Activated naive CD4-positive, alpha-beta T cell treated with anti-CD3 and anti-CD28 coated beads for 36 hours (primary cell): ENCODE data around the gene FXYD5. TPM values are rescaled to one million over a fixed set of nuclear protein-coding genes. Genes with fewer than 3 reads are reported as not detected.

ENCODE experiments used
- CTCF ChIA-PET: fragments of 350-600 bp; sonication (Branson Sonifier 250); formaldehyde crosslinking; loops from one replicate; lab custom pipeline; 2021; ENCODE audit warnings: antibody characterized with exemption; lab: Charles Lee
- DNase-seq: peaks from one replicate; pipeline ENCODE4 v3.0.0-alpha.2; 2020
- H3K27ac Mint-ChIP-seq: one replicate; pipeline ENCODE4 v1.8.0; 2021; ENCODE audit warnings: mild to moderate bottlenecking, mixed read lengths
- H3K27me3 Mint-ChIP-seq: one replicate; pipeline ENCODE4 v1.8.0; 2021; ENCODE audit warnings: low read depth, mixed read lengths
- H3K36me3 Mint-ChIP-seq: one replicate; pipeline ENCODE4 v1.8.0; 2021; ENCODE audit warnings: low read depth, mixed read lengths
- H3K4me1 Mint-ChIP-seq: one replicate; pipeline ENCODE4 v1.8.0; 2021; ENCODE audit warnings: low read depth, mixed read lengths
- H3K4me3 Mint-ChIP-seq: one replicate; pipeline ENCODE4 v1.8.0; 2021; ENCODE audit warnings: mild to moderate bottlenecking, moderate library complexity, mixed read lengths
- H3K9me3 Mint-ChIP-seq: one replicate; pipeline ENCODE4 v1.8.0; 2021; ENCODE audit warnings: mixed read lengths
- intact Hi-C: fragments of 100-400 bp; cut with micrococcal nuclease; formaldehyde crosslinking; loops from one replicate; pipeline ENCODE4 v1.15.1; 2023
- total RNA-seq, 2 experiments: library from RNA; stranded (reverse); gene quantifications; one replicate each; pipeline ENCODE4 v1.2.3, GENCODE V29; 2021

FXYD5 gene
- total RNA-seq, 2 experiments from 2014 or later: 289 to 294 TPM

DNA sequence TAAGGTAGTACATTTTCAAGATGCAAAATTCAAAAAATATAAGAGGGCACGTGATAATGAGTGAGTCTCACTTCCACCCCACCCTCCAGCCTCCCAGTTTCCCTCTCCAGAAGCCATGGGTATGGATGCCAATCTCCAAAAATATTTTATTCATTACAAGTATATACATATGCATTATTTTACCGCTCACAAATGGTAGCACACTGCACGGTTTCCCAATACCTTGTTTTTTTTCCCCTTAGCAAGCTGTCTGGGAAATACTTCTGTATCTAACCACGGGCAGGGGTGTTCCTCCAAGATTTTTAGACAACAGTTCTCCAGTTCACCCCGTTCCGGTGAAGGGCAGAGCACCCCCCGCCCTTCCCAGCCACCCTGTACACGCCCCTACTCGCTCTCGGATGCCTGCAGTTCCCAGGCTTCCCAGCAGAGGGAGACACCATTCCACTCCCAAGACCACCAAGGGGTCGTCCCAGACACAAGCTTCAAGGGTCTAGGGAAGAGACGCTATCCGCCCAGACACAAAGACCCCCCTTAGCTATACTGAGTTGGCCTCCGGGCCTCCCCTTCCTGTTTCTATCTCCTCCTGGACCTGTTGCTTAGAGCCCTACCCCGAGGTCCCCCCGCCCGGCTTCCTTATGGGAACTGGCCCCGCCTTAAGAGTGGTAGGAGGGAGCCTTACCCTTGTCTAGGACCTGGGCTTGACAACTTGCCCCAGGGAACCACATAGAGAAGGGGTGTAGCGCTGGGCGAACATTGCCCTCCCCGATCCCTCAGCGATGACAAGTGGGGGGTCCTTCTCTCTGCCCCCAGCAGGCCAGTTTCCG lies 40.0 kb upstream of the FXYD5 start:
- H3K4me1 Mint-ChIP-seq: peaks cover 4% of the 10 kb centered on the region
- intact Hi-C loops: loop anchor here (2.0 kb wide), 1 partner anchor 26 kb away; no protein-coding TSS in a partner anchor
- DNase-seq: peak; percentile 78
- H3K27ac Mint-ChIP-seq: no peak overlapping the region
- H3K27me3 Mint-ChIP-seq: no peaks in the 10 kb centered on the region
- CTCF ChIA-PET: interaction anchor here (0.6 to 2.1 kb wide), 13 partner anchors 8 to 476 kb away, joined by 3 to 13 read pairs (median 4); no protein-coding TSS in a partner anchor
- no peaks in the 10 kb centered on the region for H3K9me3 Mint-ChIP-seq
- no peak overlapping the region for H3K4me3 Mint-ChIP-seq
- no peaks in the 10 kb centered on the region for H3K36me3 Mint-ChIP-seq

DNA sequence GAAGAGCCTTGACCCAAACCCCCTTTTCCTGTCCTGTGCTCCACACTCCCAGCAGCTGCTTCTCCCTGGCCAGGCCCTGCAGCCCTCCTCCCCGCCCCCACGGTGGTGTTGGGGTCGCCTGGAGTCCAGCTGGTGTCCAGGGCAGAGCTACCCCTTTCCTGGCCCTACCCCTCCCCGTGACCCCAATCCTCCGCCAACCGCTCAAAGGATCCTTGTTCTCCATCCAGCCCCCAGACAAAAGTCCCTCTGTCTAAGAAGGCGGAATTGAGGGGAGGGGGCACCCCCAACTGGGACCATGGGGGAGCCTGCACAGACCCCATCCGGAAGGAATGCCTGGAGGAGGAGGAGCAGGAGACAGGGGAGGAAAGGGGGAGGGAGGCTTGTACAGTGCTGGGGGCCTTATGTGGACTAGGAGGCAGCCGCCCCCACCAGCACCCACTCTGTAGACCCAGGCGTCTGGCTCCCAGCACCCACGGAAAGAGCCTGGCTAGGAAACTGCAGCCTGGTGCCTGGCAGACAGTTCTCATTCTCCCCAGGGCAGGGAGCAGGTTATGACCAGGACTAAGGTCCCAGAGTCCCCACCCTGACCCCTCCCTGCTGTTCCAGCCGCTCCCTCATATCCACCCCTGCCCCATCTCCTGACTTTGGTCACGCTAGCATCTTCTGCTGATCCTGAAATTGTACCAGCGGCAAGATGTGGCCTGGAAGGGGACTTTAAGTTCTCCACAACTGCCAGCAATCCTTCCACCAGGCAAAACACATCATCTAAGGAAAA lies 39.2 kb upstream of the FXYD5 start, which contains the start of gene FXYD3:
FXYD3 (plus strand) TSS at position 647 of the 775 bp plus-strand sequence. CDS start 3,554 bp downstream, outside the sequence.
- CTCF ChIA-PET: interaction anchor here (0.6 to 2.1 kb wide), 13 partner anchors 9 to 475 kb away, joined by 3 to 13 read pairs (median 4); no protein-coding TSS in a partner anchor
- Mint-ChIP-seq H3K4me3 (no peak within 1 kb of the TSS), H3K27me3 (no peaks in the 10 kb centered on the region), H3K36me3 (no peaks in the 10 kb centered on the region), H3K4me1 (peaks cover 4% of the 10 kb centered on the region), H3K27ac (no peak within 1 kb of the TSS), H3K9me3 (no peaks in the 10 kb centered on the region)
- intact Hi-C loops: loop anchor here (2.0 kb wide), 1 partner anchor 25 kb away; no protein-coding TSS in a partner anchor
- no peak for DNase-seq

DNA sequence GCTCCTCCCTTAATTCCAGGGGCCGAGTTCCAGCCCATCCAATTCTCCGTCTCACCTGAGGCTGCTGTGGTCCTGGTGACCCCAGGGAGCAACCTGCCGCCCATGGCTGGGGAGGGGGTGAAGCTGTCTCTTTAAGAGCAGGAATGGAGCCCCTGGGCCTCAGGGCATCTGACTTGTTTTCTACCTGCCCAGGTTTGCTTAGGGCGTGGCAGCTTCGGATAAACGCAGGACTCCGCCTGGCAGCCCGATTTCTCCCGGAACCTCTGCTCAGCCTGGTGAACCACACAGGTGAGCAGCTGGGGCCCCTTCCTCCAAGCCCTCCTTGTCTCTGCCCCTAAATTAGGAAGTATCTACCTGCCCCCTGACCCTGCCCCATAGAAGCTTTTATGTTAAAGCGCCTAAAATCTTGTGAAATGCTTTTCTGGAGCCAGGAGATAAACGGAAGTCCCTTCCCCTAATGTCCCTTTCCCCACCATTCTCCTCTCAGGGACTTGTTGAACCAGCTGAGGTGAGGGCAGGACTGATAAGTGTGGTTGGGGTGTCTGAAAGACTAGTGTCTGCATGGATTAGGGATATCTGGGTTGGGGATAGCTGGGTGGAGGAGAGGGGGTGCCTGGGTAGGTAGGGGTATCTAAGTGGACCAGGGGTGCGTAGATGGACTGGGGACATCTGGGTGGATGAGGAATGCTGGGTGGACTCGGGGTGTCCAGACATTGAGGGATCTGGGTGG lies 38.3 kb upstream of the FXYD5 start:
- H3K9me3 Mint-ChIP-seq: no peaks in the 10 kb centered on the region
- H3K27ac Mint-ChIP-seq: no peak overlapping the region
- no peak overlapping the region for H3K4me3 Mint-ChIP-seq
- intact Hi-C loops: no loop called here
- no peaks in the 10 kb centered on the region for H3K27me3 Mint-ChIP-seq
- no peak for DNase-seq
- CTCF ChIA-PET: interaction anchor here (0.7 to 2.1 kb wide), 7 partner anchors 10 to 394 kb away, joined by 3 to 8 read pairs (median 4); no protein-coding TSS in a partner anchor
- peaks cover 4% of the 10 kb centered on the region for H3K4me1 Mint-ChIP-seq
- H3K36me3 Mint-ChIP-seq: no peaks in the 10 kb centered on the region

DNA sequence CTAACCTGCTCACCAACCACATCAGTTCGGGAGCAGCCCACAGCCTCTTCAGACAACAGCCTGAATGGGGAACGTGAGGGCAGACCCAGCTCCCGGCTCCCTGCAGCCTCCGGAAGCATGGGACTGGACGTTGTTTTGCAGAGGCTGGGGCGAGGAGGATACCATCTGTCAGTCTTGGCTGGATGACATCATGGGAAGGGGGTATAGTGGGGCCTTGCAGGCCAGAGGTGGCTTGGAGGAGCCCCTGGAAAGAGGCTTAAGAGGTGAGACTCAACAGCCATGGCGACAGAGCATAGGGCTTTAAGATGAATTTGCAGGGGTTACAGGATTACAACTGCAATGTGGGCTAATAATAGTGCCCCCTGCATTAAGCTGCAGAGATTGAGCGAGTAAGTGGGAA lies 37.4 kb upstream of the FXYD5 start:
- no peak for DNase-seq
- intact Hi-C loops: no loop called here
- H3K4me1 Mint-ChIP-seq: peaks cover 4% of the 10 kb centered on the region
- H3K27ac Mint-ChIP-seq: no peak overlapping the region
- no peaks in the 10 kb centered on the region for H3K9me3 Mint-ChIP-seq
- CTCF ChIA-PET: interaction anchor here (0.8 to 1.3 kb wide), 4 partner anchors 25 to 393 kb away, joined by 3 to 5 read pairs (median 4); no protein-coding TSS in a partner anchor
- no peak overlapping the region for H3K4me3 Mint-ChIP-seq
- H3K36me3 Mint-ChIP-seq: no peaks in the 10 kb centered on the region
- no peaks in the 10 kb centered on the region for H3K27me3 Mint-ChIP-seq

DNA sequence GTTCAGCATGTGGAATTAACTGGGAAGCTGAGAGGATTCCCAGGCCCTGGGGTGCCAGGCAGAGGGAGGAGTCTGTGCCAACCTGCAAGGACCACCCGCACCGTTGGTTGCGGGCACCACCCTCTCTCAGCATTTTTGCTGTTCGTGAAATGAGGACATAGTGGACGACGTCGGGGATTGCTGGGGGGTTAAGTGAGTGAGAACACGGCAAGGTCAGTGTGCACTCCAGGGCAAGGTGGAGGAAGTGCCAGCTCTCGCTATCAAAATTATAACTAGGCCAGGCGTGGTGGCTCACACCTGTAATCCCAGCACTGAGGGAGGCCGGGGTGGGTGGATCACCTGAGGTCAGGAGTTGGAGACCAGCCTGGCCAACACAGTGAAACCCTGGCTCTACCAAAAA lies 36.7 kb upstream of the FXYD5 start:
- no peaks in the 10 kb centered on the region for H3K36me3 Mint-ChIP-seq
- no peak for DNase-seq
- peaks cover 4% of the 10 kb centered on the region for H3K4me1 Mint-ChIP-seq
- CTCF ChIA-PET: interaction anchor here (0.8 to 1.2 kb wide), 2 partner anchors 28 to 51 kb away, joined by 3 to 5 read pairs; no protein-coding TSS in a partner anchor
- no peaks in the 10 kb centered on the region for H3K9me3 Mint-ChIP-seq
- no peak overlapping the region for H3K27ac Mint-ChIP-seq
- H3K27me3 Mint-ChIP-seq: no peaks in the 10 kb centered on the region
- H3K4me3 Mint-ChIP-seq: no peak overlapping the region
- intact Hi-C loops: no loop called here

DNA sequence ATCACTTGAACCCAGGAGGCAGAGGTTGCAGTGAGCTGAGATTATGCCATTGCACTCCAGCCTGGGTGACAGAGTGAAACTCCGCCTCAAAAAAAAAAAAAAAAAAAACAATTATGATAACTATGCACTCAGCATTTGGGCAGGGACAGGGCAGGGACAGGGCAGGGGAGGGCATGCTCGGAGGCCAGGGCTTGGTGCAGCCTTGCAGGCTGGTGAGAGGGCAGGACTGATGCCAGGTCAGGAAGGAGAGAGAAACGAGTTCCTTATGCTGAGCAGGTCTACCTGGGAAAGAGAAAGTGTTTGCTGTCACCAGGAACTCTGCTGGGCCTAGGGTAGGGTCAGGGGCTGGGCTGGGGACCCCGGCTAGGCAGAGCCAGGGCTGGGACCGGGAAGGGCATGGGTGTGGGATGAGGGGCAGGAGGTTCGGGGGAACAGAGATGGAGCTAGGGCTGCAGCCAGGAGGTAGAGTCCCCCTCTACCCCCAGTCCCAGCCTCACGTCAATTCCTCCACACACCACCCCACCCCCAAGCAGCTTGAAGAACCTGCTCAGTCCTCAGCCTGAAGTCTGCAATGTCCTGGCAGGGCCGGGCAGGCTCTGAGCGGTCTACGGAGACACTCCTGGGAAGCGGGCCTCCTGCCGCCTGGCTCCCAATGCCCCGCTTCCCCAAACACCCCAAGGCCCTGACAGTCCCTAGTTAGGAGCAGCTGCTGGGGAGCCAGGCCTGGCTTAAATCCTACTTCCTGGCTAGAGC lies 36.1 kb upstream of the FXYD5 start:
- no peak overlapping the region for H3K4me3 Mint-ChIP-seq
- CTCF ChIA-PET: interaction anchor here (0.8 to 1.4 kb wide), 4 partner anchors 18 to 75 kb away, joined by 3 to 5 read pairs (median 4); no protein-coding TSS in a partner anchor
- H3K9me3 Mint-ChIP-seq: no peaks in the 10 kb centered on the region
- peaks cover 4% of the 10 kb centered on the region for H3K4me1 Mint-ChIP-seq
- intact Hi-C loops: no loop called here
- H3K27me3 Mint-ChIP-seq: no peaks in the 10 kb centered on the region
- H3K27ac Mint-ChIP-seq: no peak overlapping the region
- no peaks in the 10 kb centered on the region for H3K36me3 Mint-ChIP-seq
- no peak for DNase-seq

DNA sequence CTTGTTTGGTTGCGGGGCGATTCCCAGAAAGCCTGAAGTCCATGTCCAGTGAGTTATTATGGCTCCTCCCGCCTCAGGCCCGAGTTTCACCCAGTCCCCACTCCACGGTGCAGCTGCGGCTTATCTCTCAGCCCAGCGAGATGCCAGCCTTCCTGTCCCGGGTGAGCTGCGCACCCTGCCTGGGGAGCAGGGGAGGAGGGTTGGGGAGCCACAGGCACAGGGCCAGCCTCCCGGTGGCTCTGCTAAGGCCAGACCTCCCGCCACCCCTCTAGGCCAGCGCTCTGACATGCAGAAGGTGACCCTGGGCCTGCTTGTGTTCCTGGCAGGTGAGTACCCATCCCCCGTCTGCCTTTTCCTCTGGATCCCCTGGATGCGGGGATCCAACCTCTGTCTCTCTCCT lies 35.4 kb upstream of the FXYD5 start:
- no peaks in the 10 kb centered on the region for H3K9me3 Mint-ChIP-seq

DNA sequence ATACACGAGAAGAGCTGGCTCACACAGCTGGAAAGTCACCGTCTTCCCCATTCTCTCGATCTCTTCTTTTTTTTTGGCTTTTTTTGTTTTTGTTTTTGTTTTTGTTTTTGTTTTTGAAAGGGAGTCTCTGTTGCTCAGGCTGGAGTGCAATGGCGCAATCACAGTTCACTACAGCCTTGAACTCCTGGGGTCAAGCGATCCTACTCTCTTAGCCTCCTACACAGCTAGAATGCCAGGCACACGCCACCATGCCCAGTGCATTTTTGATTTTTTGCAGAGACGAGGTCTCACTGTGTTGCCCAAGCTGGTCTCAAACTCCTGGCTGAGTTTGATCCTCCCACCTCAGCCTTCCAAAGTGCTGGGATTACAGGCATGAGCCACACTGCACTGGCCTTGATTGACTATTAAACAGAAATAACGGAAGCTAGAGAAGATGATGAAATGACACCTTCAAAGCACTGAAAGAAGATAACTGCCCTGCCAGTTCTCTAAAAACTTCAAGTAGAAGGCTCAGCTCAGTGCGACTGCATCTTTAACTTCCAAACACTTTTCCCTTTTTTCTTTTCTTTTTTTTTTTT lies 34.9 kb upstream of the FXYD5 start:
- Mint-ChIP-seq H3K9me3 (no peaks in the 10 kb centered on the region), H3K36me3 (no peaks in the 10 kb centered on the region), H3K4me1 (peaks cover 12% of the 10 kb centered on the region), H3K27me3 (no peaks in the 10 kb centered on the region), H3K27ac (peak overlapping the region; percentile 24), H3K4me3 (no peak overlapping the region)
- CTCF ChIA-PET: interaction anchor here (1.1 to 1.4 kb wide), 2 partner anchors 17 to 76 kb away, joined by 4 to 5 read pairs; no protein-coding TSS in a partner anchor
- no peak for DNase-seq
- intact Hi-C loops: loop anchor here (5.0 kb wide), 1 partner anchor 52 kb away; no protein-coding TSS in a partner anchor

More for the DNA sequence above, 35.4 kb upstream of the FXYD5 start:
- Mint-ChIP-seq H3K27ac (no peak overlapping the region), H3K27me3 (no peaks in the 10 kb centered on the region), H3K4me1 (peaks cover 9% of the 10 kb centered on the region), H3K36me3 (no peaks in the 10 kb centered on the region), H3K4me3 (no peak overlapping the region)
- DNase-seq: no peak
- CTCF ChIA-PET: interaction anchor here (1.1 to 1.4 kb wide), 2 partner anchors 17 to 75 kb away, joined by 4 to 5 read pairs; no protein-coding TSS in a partner anchor
- intact Hi-C loops: no loop called here

DNA sequence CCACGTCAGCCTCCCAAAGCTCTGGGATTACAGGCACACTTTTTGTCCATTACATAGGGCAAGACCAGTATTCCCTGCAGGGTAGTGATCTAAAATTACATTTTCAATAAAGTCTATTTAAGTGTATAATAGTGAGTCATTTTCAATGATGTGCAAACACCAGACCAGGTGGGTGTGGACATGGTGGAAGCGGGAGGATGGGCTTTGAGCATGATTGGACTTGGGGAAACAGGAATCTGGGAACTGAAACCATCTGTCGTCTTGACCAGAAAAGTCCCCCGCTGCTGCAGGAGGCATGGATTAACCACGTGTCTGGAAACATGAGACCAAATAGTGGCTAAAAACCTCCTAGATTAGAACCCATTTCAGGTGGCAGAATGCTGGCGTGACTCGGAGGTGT lies 34.0 kb upstream of the FXYD5 start:
- CTCF ChIA-PET: no interaction called here
- intact Hi-C loops: loop anchor here (5.0 kb wide), 1 partner anchor 53 kb away; no protein-coding TSS in a partner anchor
- no peak overlapping the region for H3K4me3 Mint-ChIP-seq
- H3K4me1 Mint-ChIP-seq: peaks cover 13% of the 10 kb centered on the region
- H3K9me3 Mint-ChIP-seq: no peaks in the 10 kb centered on the region
- H3K27me3 Mint-ChIP-seq: no peaks in the 10 kb centered on the region
- no peak overlapping the region for H3K27ac Mint-ChIP-seq
- H3K36me3 Mint-ChIP-seq: no peaks in the 10 kb centered on the region
- DNase-seq: no peak

DNA sequence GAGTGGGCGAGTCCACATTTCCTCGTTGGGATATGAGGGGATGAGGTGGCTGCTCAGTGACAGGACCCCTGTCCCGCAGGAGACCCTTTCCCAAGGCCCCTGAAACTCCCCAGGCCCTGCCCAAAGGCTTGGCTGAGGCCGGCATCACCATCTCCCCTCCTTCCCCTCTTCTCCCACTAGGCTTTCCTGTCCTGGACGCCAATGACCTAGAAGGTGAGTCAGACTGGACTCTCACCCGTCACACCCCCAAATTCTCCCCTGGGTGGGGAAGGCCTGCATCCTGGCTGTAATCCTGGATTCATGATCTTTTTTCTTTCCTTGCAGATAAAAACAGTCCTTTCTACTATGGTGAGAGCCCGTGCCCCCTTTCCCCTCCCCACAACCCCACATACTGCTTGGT lies 33.6 kb upstream of the FXYD5 start:
- H3K4me1 Mint-ChIP-seq: peaks cover 13% of the 10 kb centered on the region
- CTCF ChIA-PET: no interaction called here
- intact Hi-C loops: loop anchor here (5.0 kb wide), 1 partner anchor 54 kb away; no protein-coding TSS in a partner anchor
- H3K36me3 Mint-ChIP-seq: no peaks in the 10 kb centered on the region
- no peaks in the 10 kb centered on the region for H3K27me3 Mint-ChIP-seq
- DNase-seq: no peak
- no peak overlapping the region for H3K4me3 Mint-ChIP-seq
- H3K9me3 Mint-ChIP-seq: no peaks in the 10 kb centered on the region
- no peak overlapping the region for H3K27ac Mint-ChIP-seq
